ENCODE results near the gene NKX2-4.
"Not testable (repeated sequence)": the region's sequence is repeated elsewhere in the genome, so short reads cannot be mapped to it uniquely, and the experiment has no call there.

NKX2-4 gene

GRCh38 chr20:21397341-21398108 lies at the start of gene NKX2-4:
Gene NKX2-4, minus strand, starts transcription at chr20:21397526. Its CDS starts 127 bp downstream, at chr20:21397399.
- peak; percentile 1 for DNase-seq

- DNase-seq = no peak
These were observed 40.5 kb upstream of the NKX2-4 start for GRCh38 chr20:21437816-21438215.

- no peak for DNase-seq
These were observed 39.9 kb upstream of the NKX2-4 start for GRCh38 chr20:21437248-21437647.

GRCh38 chr20:21436205-21436604 lies 38.9 kb upstream of the NKX2-4 start:
- DNase-seq = no peak

GRCh38 chr20:21435576-21435975 lies 38.2 kb upstream of the NKX2-4 start:
- DNase-seq = no peak

- DNase-seq = no peak
These were observed 36.1 kb upstream of the NKX2-4 start for GRCh38 chr20:21433329-21433890.

- no peak for DNase-seq
These were observed 35.6 kb upstream of the NKX2-4 start for GRCh38 chr20:21432911-21433310.

- DNase-seq = no peak
These were observed 32.7 kb upstream of the NKX2-4 start for GRCh38 chr20:21430020-21430419.

GRCh38 chr20:21424846-21425245 lies 27.5 kb upstream of the NKX2-4 start:
- no peak for DNase-seq

GRCh38 chr20:21423712-21424111 lies 26.4 kb upstream of the NKX2-4 start:
- DNase-seq = not testable (repeated sequence)

- no peak for DNase-seq
These were observed 24.4 kb upstream of the NKX2-4 start for GRCh38 chr20:21421601-21422236.

- not testable (repeated sequence) for DNase-seq
These were observed 21.8 kb upstream of the NKX2-4 start for GRCh38 chr20:21419147-21419546.

GRCh38 chr20:21413996-21414395 lies 16.7 kb upstream of the NKX2-4 start:
- not testable (repeated sequence) for DNase-seq

- no peak for DNase-seq
These were observed 14.4 kb upstream of the NKX2-4 start for GRCh38 chr20:21411725-21412124.

GRCh38 chr20:21399005-21399475 lies 1.7 kb upstream of the NKX2-4 start:
- no peak for DNase-seq

GRCh38 chr20:21398109-21399004 lies 1.0 kb upstream of the NKX2-4 start:
- no peak for DNase-seq

GRCh38 chr20:21396599-21397340 lies 556 bp downstream of the NKX2-4 start:
- no peak for DNase-seq

- no peak for DNase-seq
These were observed 1.4 kb downstream of the NKX2-4 start for GRCh38 chr20:21395666-21396598.

GRCh38 chr20:21395051-21395665 lies 2.2 kb downstream of the NKX2-4 start:
- DNase-seq = no peak

GRCh38 chr20:21394551-21394950 lies 2.8 kb downstream of the NKX2-4 start:
- DNase-seq = no peak

Data from DMS 273 treated with DMSO at 0.1 percent for 48 hours (cell line).